Stimulated activated CD4-positive, alpha-beta T cell treated with anti-CD3 and anti-CD28 coated beads, Interleukin-12 subunit alpha, Interleukin-12 subunit beta, amount 100 ng/mL, for 24 hours (primary cell): ENCODE data around the gene VLDLR.

Experiments used
- DNase-seq, 2 experiments: peaks; one replicate each; pipeline ENCODE4 v3.0.0-alpha.2; 2020; ENCODE audit warnings: low read depth in 2 of 2

VLDLR gene

DNA sequence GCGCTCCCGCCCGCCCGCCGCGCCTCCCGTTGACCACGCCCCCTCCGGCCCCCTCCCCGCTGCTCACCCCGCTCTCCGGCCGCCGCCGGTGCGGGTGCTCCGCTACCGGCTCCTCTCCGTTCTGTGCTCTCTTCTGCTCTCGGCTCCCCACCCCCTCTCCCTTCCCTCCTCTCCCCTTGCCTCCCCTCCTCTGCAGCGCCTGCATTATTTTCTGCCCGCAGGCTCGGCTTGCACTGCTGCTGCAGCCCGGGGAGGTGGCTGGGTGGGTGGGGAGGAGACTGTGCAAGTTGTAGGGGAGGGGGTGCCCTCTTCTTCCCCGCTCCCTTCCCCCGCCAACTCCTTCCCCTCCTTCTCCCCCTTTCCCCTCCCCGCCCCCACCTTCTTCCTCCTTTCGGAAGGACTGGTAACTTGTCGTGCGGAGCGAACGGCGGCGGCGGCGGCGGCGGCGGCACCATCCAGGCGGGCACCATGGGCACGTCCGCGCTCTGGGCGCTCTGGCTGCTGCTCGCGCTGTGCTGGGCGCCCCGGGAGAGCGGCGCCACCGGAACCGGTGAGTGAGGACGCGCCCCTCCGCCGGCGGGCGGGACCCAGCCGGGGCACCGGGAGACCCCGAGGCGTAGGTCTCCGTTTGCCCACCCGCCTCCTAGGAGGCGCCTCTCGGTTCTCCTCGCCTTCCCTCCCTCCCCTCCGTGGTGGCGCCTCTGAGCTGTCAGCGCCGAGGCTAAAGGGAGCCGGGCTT is at the start of gene VLDLR:
Gene VLDLR (plus strand): TSS at position 66 of the 739 bp plus-strand sequence. CDS start 403 bp downstream, at position 469.
- DNase-seq = peak; percentile 1 to 19

DNA sequence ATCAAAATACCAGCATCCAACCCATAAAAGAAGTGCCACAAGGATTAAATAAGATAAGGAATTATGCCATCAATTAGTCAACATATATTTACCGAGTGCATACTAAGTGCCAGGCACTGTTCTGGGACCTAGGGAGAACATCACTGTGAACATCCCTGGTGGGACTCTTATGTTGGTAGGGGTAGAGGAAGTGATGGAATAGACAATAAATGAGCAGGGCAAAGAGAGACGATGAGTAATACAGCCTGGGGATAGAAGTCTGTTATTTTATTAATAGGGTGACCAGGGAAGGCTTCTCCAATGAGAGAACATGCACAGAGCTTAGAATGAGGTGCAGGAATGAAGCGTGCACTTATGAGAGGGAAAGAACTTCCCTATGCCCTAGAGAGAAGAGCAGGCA is 47.4 kb upstream of the VLDLR start:
- DNase-seq = no peak

DNA sequence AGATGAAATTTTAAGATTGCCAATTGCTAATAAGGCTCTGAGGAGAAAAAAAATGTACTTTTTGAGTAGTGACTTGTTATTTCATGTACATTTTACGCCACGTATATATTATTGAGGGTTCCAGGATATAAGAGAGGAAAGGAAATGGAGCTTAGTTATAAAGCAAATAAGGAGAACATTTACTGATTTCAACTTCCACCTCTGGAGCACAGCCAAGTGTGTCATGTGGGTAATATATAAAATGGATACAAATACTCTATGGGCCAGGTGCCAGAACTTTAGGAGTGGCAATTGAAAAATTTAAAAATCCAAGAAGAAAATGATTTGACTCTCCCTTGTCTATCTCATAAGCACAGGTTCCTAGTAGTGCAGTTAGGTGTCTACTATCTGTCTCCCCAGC is 45.0 kb upstream of the VLDLR start:
- DNase-seq = no peak

DNA sequence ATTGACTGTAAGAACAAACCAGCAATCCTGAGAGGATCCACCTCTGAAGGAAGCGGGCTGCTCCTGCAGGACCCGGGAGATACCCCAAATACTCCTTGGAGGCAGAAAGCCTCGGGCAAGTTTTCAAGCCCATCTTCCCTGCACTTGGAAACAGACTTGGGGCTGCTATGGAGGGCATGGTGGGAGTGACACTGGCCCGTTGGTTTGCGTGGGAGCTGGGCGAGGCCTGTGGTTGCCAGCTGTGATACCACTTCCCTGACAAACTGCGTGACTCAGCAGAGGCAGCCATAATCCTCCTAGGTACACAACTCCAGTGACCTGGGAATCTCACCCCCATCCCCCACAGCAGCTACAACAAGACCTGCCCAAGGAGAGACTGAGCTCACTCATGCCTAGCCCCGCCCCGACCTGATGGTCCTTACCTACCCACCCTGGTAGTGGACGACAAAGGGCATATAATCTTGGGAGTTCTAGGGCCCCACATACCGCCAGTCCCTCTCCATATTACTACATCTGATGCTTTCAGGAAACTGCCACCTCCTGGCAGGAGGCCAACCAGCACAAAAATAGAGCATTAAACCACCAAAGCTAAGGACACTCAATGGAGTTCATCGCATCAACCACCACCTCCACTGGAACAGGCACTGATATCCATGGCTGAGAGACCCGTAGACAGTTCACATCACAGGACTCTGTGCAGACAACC is 38.1 kb upstream of the VLDLR start:
- no peak for DNase-seq

DNA sequence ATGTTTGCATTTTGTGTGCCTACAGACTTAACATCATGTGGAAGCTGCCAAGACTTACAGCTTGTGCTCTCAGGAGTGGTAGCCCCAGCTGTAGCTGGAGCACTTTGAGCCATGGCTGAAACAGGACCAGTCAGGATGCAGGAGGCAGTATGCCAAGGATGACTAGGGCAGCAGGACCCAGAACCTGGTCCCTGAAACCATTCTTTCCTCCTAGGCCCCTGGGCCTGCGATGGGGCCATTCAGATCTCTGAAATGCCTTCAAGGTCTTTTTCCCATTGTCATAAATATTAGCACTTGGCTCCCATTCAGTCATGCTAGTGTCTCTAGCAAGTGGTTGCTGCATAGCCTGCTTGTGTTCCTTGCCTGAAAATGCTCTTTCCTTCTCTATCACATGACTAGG is 29.6 kb upstream of the VLDLR start:
- DNase-seq = no peak

DNA sequence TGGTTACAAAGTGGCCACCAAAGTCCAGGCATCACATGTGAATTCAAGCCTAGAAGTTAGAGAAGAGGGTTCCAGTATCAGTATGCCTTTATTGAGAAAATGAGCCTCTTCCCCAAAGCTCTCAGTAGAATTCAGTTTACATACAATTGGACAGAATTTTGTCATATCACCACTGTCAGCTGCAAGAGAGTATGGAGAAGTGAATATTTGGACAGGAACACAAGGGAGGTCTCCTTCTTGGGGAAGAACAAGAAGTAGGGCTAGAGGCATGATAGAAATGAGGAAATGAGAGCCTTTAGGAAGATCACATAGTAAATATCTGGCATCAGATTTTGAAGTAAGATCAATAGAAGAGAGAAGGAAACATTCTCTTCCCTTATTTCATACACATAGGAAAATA is 27.8 kb upstream of the VLDLR start:
- DNase-seq = no peak

DNA sequence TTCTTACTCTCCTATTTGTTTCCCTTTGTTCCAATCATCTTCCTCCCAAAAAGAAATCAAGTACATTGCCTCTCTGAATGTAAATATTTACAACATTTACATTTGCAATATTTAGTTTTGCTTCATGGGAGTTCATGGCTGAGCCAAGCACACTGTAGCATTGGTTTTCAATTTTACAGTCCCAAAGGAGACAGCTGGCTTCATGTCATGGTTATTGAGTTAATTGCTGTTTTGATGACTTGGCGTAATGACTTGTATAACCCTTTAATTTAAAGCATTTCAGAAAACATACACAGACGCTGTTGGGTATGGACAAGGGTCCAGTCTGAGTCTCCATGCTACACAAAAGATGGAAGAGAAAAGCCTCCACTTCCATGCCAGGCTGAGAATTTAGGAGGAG is 25.6 kb upstream of the VLDLR start:
- no peak for DNase-seq

DNA sequence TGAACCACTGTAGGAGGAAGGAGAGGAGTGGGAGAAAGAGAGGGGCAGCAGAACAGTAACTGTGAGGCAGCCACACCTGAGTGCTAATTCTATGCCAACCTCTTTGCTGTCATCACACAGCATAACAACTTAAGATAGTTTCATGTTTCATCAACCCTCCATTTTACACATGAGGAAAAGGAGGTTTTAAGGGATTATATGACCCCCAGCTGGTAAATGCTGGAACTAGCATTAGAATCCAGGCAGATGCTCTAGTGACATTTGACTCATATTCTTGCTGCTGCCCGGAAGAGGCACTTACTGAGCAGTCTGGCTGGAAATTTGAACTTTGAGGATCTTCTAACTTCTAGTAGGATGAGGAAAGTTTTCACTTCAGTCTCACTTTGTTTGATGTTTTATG is 24.1 kb upstream of the VLDLR start:
- no peak for DNase-seq

DNA sequence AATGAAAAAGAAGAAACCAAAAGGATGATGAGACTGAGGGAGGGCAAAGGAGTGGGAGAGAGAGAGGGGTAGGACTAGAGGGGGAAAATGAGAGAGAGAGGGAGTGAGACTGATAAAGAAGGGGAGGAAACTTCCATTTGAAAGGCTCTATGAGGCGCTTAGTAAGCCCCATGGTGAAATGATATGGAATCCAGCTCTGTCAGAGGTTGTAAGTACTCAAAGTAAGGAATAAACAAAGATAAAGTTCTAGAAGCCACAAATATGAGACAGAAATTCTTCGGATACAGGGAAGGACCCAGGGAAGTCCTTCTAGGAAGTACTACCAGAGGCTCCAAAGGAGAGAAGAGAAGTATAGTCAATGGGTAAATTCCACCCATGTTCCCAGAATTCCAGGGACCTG is 21.7 kb upstream of the VLDLR start:
- DNase-seq = no peak

DNA sequence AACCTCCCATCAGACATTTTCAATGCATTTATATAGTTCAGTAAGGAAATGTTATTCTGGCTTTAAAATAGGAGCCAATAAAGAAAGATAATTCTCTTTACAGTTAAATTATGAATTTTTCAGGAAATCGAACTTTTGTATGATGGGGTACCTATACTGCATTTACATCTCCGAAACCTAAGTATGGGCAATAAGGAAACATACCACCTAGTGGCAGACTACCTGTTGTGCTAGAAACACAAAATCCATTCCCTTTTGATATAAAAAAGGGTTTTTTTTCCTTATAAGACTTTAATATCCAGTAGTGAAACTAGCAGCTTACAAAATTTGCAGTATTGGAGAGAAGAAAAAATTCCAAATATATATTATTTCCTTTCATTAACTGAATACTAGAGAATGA is 21.3 kb upstream of the VLDLR start:
- DNase-seq = no peak

DNA sequence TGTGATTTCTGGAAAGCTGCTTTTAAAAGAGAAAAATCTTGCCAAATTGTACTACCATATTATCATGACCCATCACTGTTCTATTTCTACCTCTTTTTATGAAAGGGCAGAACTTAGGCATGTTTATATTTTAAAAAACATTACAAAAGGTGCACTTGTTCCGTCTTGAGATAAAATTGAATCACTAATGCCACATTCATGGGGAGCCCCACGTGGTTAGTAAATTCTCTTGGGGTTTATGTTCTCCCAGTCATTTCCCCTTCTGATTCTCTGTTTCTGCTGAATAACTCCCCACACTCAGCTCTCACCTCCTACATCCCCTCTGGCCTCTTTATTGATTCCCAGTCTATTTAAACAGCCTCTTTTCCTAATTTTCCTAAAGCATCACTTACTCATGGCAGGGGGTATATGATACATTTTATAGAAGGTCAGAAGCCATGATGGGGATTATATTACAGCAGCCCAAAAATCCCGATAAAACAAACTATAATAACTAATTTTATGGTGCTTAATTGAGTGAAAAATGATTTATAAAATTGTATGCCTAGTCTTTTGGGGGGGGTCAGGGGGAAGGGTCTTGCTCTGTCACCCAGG is 19.7 kb upstream of the VLDLR start:
- no peak for DNase-seq

DNA sequence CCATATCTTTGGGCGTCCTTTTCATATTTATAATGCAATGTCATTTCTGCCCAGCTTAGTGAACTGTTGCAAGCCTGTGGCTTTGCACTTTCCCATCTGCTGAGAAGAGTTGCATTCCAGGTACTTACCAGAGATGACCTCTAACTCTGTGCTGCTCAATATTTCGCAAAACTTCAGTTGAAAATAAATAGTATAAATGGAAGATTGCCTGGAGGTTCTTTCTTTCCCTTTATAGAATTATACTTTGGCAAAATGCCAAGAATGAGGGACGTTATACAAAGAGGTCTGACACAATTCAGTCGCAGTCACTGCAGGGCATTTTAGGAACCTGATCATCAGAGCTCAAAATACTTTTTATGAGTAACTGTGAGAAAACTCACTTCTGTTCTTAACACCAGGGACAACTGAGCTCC is 18.9 kb upstream of the VLDLR start:
- DNase-seq = no peak

DNA sequence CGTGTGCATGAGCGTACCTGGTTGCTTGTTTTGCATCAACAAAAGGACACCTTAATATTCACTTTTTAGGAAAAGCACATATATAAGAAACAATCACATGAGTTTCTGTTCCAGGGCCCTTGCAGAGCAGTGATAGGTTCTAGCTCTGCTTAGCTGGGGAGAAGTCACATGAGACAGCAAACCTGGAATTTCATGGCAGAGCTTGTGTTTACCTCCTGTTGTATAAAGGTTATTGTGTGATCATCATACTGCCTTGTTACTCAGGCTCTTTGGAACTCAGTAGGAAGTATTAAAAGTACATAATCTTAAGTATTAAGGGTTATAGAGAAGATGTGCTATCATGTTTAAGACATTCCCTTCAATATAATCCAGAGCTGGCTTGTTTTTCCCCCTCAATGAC is 18.0 kb upstream of the VLDLR start:
- no peak for DNase-seq

DNA sequence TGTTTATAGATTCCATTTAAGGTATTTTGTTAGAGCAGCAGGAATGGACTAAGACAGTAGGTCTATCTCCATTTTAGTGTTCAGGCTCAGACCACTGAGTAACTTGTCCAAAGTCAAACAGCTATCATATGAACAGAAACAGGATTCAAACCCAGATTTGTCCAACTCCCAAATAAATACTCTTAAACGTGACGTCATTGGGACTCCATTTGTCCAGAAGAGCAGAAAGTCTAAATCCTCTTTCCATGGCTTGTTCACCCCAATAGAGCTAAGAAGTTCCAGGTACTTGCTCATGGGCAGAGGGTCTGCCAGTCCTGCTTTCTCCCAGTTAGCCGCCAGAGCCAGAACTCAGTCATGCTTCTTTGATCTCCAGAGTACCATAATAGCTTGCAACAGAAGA is 16.3 kb upstream of the VLDLR start:
- DNase-seq = no peak

DNA sequence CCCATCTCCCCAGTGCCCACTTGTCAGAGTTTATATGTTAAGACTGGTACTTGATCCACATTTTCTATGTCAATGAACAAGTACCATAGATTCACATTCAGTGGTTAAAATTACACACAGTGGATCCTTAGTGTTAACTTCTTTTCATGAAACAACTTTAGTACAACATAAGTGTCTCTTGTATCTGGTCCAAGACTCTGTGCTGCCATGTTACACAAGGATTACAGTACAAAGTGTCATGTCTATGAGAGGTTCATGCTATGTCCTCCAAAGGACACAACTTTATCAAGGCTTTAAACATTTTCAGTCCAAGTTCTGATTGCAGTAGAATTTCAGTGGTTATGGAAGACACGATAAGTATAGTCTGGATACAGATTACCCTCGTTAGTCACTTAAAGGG is 13.3 kb upstream of the VLDLR start:
- no peak for DNase-seq

DNA sequence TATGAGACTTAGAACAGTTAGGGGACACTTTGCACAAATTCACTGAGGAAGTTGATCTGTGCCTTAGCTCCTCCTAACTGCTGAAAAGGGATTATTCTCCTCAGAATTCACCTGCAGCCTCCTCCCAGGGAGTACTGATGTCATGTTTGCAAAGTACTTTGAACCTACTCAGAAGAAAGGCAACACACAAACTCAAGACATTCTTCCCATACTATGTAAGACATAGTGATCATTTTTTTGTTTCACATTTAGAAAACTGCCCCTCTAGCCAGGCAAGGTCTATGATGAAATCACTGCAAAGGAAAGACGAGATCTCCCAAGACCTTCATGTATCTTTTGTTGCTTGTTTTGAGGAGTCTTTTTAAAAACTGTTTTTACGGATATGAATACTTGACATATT is 10.6 kb upstream of the VLDLR start:
- DNase-seq = no peak

DNA sequence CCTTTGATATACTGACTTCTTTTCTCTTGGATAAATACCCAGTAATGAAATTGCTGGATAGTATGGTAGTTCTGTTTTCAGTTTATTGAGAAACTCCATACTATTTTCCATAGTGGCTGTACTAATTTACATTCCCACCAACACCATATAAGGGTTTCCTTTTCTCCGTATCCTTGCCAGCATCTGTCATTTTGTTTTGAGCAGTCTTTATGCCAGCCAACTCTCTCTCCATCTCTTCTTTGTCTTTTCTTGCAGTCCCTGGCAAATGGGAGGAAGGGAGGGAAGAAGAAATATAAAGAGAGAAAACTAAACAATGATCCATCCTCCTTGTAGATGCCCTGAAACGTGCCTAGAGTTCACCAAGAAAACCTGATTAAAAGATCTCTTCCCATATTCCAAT is 9.6 kb upstream of the VLDLR start:
- no peak for DNase-seq

DNA sequence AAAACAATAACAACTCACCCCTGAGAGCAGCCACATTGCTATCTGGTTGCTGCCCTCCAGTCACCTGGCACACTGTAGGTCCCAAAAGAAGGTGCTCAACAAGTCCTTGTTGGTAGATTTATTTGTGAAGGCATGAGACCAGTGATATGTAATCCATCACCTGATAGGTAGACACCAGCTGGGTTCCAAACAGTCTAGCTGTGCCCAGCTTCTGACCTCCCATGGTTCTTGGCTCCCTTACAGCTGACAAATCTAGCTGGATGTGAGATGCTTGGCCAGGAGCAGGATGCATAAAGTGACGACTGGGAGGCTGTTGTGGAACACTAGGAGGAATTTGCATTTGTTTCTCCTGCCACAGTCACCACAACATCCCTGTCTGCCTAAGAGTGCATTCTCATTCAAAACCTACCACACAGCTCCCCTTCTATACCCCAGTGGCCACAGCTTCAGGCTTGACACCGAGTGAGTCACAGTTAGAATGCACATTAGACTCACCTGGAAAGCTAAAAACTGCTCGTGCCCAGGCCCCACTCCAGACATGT is 7.8 kb upstream of the VLDLR start:
- DNase-seq = no peak

DNA sequence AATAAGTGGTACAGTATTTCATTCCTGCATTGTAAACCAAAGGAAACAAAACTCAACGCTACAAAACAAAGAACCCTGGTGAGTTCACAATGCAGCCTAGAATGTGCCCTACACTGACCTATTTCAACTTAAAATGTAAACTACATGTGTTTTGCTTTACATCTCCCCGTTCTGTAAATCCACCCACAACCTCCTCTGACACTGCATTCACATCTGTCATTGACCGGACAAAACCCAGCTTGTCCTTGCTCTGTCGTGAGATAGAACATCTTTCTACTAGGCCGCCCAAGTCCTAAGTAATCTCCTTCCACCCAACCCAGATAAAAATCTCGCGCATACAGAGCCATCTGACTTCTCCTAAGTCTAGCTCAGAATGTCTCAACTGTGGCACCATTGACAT is 6.1 kb upstream of the VLDLR start:
- no peak for DNase-seq

DNA sequence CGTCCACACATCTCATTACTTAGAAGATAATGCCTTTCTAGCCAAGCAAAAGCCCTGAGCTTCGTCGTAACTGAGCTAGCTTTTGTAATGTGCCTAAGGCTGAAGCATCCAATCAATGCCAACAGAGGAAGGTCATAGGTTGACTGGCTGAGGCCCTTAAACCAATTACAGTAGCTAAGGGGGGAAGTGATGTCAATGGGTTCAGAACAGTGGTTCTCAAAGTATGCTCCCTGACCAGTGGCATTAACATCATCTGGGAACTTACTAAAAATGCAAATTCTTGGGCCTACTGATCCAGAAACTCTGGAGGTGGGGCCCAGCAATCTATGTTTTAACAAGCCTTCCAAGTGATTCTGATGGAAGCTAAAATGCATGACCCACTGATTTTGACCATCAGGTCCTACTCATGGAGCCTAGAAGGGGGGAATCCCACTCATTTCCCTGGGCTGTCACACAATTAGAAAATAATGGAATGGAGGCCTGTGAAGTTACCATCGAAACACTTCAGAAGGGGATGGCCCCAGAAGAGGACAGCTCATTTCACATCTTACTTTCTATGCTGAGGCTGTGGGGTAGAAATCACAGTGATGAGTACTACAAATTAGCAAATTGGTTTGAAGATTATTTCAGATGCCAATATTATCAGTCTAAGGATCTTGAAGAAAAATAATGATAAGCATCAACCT is 4.8 kb upstream of the VLDLR start:
- DNase-seq = no peak

DNA sequence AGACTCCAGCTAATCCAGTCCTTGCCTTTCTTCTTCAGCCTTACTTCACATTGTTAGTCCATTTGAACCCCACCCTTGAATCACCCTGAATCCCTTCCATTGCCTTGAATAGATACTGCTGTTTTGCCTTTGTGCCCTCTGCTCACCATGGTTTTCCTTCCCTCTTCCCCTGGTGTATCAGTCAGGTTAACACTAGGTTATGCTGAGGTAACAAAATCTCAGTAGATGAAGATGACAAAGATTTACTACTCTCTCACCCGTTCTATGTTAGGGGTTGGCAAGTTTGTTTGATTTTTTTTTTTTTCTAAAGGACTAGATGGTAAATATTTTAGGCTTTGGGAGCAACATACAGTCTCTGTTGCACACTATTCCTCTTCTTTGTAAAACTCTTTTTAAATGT is 3.3 kb upstream of the VLDLR start:
- DNase-seq = no peak
